Fibroblast of mammary gland (primary cell): ENCODE results near the gene DNAJC8.

ENCODE experiments used
- DNase-seq: peaks from one replicate; pipeline ENCODE4 v3.0.0-alpha.2; 2010; ENCODE audit warnings: low read depth
- H3K4me3 ChIP-seq: 2 replicates; pipeline ENCODE4 v1.5.1; 2011; ENCODE audit warnings: low read depth, mild to moderate bottlenecking, low read length, moderate library complexity; ENCODE audit not compliant: control insufficient read depth
- TF ChIP-seq, protein P1 (sequence below): conservative IDR thresholded peaks from 2 replicates; pipeline ENCODE4 v1.5.1; 2011; ENCODE audit warnings: low read depth, low read length, inconsistent platforms; ENCODE audit not compliant: control insufficient read depth, insufficient read depth

The DNAJC8 gene

DNA sequence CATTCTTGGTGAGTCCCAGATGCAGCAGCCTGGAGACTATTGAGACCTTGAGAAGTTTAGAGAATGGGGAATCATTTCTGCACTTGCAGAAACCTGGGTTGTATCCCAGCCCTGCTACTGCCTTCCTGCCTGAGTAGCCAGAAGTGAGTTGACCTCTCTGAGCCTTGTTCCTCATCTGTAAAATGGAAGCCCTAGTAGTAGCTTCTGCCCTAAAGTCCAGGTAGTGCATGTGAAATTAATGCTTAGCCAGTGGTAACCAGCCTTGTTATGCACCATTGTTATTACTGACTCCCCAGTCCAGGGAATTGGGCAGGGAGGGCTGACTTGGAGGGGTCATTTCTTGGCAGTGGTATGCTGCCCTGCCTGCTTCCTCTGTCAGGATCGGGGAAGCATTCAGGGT, 32.1 kb upstream of the DNAJC8 start:
- no peak for DNase-seq
- no peak overlapping the region for H3K4me3 ChIP-seq
- TF ChIP-seq, protein P1, sequence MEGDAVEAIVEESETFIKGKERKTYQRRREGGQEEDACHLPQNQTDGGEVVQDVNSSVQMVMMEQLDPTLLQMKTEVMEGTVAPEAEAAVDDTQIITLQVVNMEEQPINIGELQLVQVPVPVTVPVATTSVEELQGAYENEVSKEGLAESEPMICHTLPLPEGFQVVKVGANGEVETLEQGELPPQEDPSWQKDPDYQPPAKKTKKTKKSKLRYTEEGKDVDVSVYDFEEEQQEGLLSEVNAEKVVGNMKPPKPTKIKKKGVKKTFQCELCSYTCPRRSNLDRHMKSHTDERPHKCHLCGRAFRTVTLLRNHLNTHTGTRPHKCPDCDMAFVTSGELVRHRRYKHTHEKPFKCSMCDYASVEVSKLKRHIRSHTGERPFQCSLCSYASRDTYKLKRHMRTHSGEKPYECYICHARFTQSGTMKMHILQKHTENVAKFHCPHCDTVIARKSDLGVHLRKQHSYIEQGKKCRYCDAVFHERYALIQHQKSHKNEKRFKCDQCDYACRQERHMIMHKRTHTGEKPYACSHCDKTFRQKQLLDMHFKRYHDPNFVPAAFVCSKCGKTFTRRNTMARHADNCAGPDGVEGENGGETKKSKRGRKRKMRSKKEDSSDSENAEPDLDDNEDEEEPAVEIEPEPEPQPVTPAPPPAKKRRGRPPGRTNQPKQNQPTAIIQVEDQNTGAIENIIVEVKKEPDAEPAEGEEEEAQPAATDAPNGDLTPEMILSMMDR = no peak

DNA sequence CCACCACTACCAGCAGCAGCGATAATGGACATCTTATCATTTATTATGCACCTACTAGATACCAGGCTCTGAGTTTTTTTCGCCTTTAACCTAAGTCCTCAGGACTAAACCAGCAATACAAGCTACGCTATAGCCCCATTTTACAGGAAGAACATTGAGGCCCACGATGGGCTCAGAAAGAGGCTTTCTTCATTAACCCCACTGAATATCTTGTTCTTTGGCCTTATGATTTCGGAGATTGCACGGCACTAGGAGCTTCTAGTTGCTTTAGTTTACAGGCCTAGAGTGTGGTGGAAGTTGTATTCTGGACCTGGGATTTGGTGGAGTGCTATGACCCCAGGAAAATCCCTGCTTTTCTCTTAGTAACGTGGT, 28.0 kb upstream of the DNAJC8 start:
- TF ChIP-seq, protein P1 = no peak
- DNase-seq = no peak
- peak overlapping the region; percentile 91 for H3K4me3 ChIP-seq

DNA sequence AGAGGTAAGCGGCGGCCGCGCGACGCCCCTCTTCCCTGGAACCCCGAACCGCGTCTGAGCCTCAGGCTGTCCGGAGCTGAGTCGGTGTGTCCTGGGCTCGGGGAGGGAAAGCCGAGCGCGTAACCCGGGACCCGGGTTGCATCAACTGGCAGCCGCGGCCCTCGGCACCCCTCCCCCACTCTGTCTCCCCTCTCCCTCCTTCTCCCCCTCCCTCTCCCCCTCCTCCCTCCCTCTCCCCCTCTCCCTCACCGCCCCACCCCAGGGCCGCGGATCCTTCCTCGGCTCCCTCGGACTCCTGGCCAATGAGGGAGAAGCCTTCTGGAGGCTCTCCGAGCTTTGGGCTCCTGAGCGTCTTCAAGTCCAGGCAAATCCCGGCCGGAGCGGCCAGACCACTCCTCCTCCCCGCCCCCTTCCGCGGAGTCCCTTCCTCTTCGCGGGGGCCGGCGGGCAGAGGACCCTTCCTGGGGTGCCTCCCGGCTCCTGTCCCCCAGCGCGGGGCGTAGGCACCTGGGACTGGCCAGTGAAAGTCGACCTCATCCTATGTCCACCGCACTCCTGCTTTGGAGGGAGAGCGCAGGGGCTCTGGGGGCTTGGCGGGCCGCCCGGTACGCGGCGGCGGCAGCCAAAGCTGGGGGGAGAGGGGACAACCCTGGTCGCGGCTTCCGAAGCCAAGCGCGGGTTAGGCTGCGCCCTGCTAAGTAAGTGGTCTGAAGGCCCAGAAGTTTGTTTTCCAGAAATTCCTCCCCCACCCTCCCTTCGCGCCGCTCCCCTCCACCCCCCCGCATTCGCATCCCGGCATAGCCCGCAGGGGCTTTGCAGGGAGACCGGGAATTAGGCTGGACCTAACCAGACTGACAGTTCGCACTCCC, 27.3 kb upstream of the DNAJC8 start:
- DNase-seq = peak; percentile 88
- peak overlapping the region; percentile 91 for H3K4me3 ChIP-seq
- TF ChIP-seq, protein P1 = no peak

DNA sequence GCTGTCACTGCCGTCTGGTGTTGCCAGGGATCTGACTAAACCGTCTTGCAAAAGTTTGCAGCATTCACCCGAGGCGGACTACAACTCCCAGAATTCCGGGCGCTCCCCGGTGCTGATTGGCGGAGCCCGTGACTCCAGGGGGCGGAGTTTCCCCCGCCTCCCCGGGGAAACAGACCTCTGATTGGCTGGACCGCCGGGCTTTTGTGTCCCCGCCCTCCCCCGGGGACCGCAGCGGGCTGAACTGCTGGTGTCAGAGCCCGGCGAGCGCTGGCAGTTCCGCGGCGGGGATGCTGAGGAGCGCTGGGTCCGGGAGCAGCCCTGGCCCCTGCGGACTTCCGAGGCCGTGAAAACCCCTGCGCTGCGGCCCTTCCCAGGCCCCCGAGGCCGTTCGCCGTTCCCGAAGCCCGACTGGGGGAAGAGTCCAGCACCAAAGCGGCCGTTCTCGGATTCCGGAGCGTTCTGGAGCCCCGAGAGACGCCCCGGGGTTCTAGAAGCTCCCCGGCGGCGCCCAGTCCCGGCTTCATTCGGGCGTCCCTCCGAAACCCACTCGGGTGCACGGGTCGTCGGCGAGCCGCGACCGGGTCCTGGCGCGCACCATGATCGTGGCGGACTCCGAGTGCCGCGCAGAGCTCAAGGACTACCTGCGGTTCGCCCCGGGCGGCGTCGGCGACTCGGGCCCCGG, 26.6 kb upstream of the DNAJC8 start, which contains the start of gene SESN2:
SESN2 (plus strand) TSS at position 267 of the 682 bp plus-strand sequence; CDS start at position 597, 330 bp downstream.
- peak; percentile 99 for DNase-seq
- H3K4me3 ChIP-seq = peak within 1 kb of the TSS; percentile 91
- TF ChIP-seq, protein P1 = no peak

DNA sequence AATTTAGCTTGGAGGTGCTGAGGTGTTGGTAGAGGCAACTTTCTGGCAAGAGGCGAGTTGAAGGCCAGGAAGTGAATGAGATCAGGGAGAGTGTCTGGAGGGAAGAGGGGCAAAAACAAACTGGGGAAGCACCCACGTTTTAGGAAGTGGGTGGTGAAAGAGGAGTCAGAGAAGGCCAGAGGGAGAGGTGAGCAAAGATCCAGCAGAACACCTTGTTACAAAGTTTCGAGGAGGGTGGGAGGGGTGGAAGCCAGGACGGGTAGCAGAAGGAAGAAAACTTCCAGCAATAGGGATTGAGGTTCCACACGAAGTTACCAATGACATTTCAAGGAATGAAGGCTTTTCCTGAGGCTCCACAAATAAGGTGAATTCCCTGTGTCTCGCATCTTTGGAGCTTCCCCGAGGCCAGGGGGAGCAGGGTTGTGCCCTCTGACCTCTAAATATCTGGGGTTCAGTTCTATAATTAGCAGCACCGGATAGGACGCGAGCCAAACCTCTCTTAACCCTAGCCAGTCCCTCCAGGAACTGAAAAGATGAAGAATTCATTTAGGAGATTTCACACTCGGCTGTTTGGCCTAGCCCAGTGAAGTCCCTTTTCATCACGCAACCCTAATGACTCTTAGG, 25.9 kb upstream of the DNAJC8 start:
- H3K4me3 ChIP-seq = peak overlapping the region; percentile 21
- DNase-seq = no peak
- TF ChIP-seq, protein P1 = no peak

DNA sequence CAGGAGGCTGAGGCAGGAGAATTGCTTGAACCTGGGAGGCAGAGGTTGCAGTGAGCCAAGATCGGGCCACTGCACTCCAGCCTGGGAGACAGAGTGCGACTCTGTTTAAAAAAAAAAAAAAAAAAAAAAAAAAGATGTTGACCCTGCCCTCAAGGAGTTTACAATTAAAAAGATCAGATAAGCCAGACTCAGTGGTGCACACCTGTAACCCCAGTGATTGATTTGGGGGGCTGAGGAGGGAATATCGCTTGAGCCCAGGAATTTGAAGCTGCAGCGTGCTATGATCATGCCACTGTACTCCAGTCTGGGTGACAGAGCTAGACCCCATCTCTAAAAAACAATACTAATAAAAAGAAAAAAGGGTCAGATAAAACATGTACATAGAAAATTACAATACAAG, 24.9 kb upstream of the DNAJC8 start:
- TF ChIP-seq, protein P1 = no peak
- no peak overlapping the region for H3K4me3 ChIP-seq
- DNase-seq = no peak
